Measurements from ENCODE around the gene PROCA1. TPM values are rescaled to one million over a fixed set of nuclear protein-coding genes. Genes with fewer than 3 reads are reported as not detected.

The PROCA1 gene
- total RNA-seq, 1 donor from 2014 or later = 6.0 TPM

DNA sequence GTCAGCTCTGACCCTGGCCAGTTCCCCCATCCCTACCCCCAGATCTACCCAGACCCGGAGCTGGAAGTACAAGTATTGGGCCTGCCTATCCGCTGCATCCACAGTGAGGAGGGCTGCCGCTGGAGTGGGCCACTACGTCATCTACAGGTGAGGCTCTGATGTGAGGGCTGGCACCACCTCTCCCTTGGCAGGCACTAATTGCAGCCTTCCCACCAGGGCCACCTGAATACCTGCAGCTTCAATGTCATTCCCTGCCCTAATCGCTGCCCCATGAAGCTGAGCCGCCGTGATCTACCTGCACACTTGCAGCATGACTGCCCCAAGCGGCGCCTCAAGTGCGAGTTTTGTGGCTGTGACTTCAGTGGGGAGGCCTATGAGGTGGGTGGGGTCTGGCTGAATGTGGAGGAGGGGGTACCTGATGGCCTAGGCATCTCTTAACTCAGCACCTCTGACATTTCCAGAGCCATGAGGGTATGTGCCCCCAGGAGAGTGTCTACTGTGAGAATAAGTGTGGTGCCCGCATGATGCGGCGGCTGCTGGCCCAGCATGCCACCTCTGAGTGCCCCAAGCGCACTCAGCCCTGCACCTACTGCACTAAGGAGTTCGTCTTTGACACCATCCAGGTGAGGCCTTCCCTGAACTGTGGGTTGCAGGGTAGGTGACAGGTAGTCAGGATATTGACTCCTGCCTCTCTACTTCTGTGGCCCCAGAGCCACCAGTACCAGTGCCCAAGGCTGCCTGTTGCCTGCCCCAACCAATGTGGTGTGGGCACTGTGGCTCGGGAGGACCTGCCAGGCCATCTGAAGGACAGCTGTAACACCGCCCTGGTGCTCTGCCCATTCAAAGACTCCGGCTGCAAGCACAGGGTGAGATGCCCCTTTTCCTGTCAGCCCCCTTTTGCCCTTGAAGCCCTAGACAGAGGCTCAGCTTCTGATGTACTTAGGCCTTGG, 36.4 kb upstream of the PROCA1 start:
- intact Hi-C loops (cut with micrococcal nuclease) = no loop called here
- Mint-ChIP-seq H3K4me1 (peaks cover 25% of the 10 kb centered on the region), H3K4me3 (no peak overlapping the region), H3K27me3 (no peaks in the 10 kb centered on the region), H3K27ac (no peak overlapping the region), H3K36me3 (ENCODE audit: low read depth) (peaks cover 60% of the 10 kb centered on the region), H3K9me3 (no peaks in the 10 kb centered on the region)
- DNase-seq = no peak

- DNase-seq = no peak
- Mint-ChIP-seq H3K4me3 (peak overlapping the region; percentile 94), H3K9me3 (no peaks in the 10 kb centered on the region), H3K4me1 (peaks cover 26% of the 10 kb centered on the region), H3K27ac (peak overlapping the region; percentile 25), H3K36me3 (ENCODE audit: low read depth) (peaks cover 60% of the 10 kb centered on the region), H3K27me3 (no peaks in the 10 kb centered on the region)
- intact Hi-C loops (cut with micrococcal nuclease) = no loop called here
Observed at GRCh38 chr17:28747051-28747691, 35.5 kb upstream of the PROCA1 start.

DNA sequence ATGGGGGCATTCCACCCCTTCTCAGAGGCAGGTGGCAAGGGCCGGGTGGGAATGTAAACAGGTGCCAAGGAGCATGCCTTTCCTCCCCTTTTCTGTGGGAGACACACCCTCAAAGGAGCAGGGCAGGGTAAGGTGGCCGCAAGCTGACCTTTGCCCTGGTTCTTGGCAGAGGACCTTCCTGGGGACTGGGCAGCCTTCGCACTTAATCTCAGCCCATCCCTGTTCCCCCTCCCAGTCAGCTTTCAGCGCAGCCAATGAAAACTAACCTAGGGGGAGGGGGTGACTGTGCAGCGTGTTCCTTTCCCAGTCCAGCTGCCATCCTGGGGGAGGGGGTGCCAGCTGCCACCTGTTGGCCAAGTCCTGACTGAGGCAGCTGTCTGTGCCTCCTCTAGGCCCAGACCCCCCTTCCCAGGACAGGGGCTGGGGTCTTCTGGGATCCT, 34.9 kb upstream of the PROCA1 start:
- Mint-ChIP-seq H3K4me3 (peak overlapping the region; percentile 94), H3K27ac (no peak overlapping the region), H3K36me3 (ENCODE audit: low read depth) (peaks cover 58% of the 10 kb centered on the region), H3K4me1 (peaks cover 30% of the 10 kb centered on the region), H3K27me3 (no peaks in the 10 kb centered on the region), H3K9me3 (no peaks in the 10 kb centered on the region)
- DNase-seq = no peak
- intact Hi-C loops (cut with micrococcal nuclease) = no loop called here

DNA sequence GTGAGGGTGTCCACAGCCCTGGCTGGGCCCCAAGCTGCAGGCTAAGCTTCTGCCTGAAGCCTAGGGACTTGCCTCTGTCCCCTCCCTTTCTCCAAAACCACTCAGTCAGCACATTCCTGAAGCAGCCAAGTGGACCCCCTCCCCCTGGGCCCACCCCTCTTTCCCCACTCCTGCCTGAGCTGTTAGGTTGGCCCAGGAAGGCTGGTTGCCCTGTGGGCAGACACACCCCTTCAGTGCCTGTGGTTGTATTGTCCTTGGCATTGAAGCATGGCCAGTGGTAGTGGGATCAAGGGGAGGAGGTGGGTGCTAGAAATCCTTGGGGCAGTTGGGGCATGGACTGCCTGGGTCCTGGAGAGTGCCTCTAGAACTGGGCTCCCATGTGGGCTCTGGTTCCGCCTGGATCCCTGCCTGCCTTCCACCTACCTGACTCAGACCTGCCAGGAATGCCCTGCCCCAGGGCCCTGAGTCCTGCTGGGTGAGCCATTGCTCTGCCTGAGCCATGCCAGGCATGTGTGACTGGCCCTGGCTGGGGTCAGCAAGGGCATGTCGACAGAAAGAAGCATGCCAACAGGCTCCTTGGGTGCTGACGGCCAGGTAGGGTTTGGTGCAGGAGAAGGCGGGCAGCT, 34.2 kb upstream of the PROCA1 start:
- H3K4me3 Mint-ChIP-seq = peak overlapping the region; percentile 94
- no peaks in the 10 kb centered on the region for H3K27me3 Mint-ChIP-seq
- H3K4me1 Mint-ChIP-seq = peaks cover 36% of the 10 kb centered on the region
- no peak for DNase-seq
- peaks cover 54% of the 10 kb centered on the region for H3K36me3 Mint-ChIP-seq (ENCODE audit: low read depth)
- H3K9me3 Mint-ChIP-seq = no peaks in the 10 kb centered on the region
- intact Hi-C loops (cut with micrococcal nuclease) = loop anchor here (1.0 kb wide), 1 partner anchor 18 kb away; the partner anchor contains the start of gene NEK8
- H3K27ac Mint-ChIP-seq = peak overlapping the region; percentile 86

GRCh38 chr17:28744972-28745785, 33.5 kb upstream of the PROCA1 start:
- Mint-ChIP-seq H3K36me3 (ENCODE audit: low read depth) (peaks cover 47% of the 10 kb centered on the region), H3K9me3 (no peaks in the 10 kb centered on the region), H3K4me3 (peak overlapping the region; percentile 94), H3K27me3 (no peaks in the 10 kb centered on the region), H3K4me1 (peaks cover 38% of the 10 kb centered on the region), H3K27ac (peak overlapping the region; percentile 86)
- intact Hi-C loops (cut with micrococcal nuclease) = loop anchor here (1.0 kb wide), 1 partner anchor 17 kb away; the partner anchor contains the start of gene NEK8
- DNase-seq = peak; percentile 82

DNA sequence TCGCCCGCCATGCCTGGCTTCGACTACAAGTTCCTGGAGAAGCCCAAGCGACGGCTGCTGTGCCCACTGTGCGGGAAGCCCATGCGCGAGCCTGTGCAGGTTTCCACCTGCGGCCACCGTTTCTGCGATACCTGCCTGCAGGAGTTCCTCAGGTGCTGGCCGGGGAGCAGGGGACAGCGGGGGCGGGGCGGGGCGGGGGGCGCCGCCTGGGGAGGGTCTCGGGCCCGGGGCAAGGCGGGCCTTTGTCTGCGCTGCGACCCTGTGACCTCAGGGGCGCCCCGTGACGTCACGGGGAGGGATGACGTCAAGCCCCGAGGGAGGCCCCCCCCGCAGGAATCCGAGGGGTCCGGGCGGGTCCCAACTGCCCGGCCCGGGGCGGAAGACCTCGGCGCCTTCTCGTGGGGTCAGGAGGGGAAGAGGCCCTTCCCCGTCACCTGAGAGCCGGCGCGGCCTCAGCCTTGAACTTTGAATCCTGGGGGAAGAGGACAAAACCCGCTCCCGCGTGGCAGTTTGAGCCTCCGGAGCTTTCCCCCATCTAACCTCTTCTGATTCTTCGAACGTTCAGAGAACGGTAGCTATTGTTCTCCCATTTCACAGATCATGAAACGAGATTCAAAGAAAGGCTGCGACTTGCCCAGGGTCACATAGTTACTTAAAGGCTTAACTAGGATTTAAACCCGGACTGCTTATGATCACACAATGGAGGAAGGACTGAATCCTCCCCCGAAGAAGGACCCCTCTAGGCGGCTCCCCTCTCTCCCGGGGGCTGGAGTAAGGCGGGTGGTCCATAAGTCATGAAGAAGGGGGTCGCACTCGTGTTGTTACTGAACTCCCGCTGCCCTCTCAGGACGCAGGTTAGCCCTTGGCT, 32.6 kb upstream of the PROCA1 start:
- Mint-ChIP-seq H3K27me3 (no peaks in the 10 kb centered on the region), H3K36me3 (ENCODE audit: low read depth) (peaks cover 46% of the 10 kb centered on the region), H3K4me3 (peak overlapping the region; percentile 94), H3K27ac (peak overlapping the region; percentile 86), H3K9me3 (no peaks in the 10 kb centered on the region), H3K4me1 (peaks cover 38% of the 10 kb centered on the region)
- peak; percentile 88 for DNase-seq
- intact Hi-C loops (cut with micrococcal nuclease) = no loop called here

GRCh38 chr17:28743243-28744103, 31.8 kb upstream of the PROCA1 start, which contains the start of gene TRAF4:
TSS of gene TRAF4 (plus strand) at chr17:28744011. CDS start at chr17:28744113, 102 bp downstream.
- no peaks in the 10 kb centered on the region for H3K27me3 Mint-ChIP-seq

GRCh38 chr17:28741358-28742349, 30.0 kb upstream of the PROCA1 start:
- no peak overlapping the region for H3K4me3 Mint-ChIP-seq

More at GRCh38 chr17:28743243-28744103, 31.8 kb upstream of the PROCA1 start, which contains the start of gene TRAF4:
- no peaks in the 10 kb centered on the region for H3K9me3 Mint-ChIP-seq
- peak; percentile 93 for DNase-seq
- intact Hi-C loops (cut with micrococcal nuclease) = no loop called here
- peak within 1 kb of the TSS; percentile 86 for H3K27ac Mint-ChIP-seq
- peak within 1 kb of the TSS; percentile 94 for H3K4me3 Mint-ChIP-seq
- peaks cover 38% of the 10 kb centered on the region for H3K36me3 Mint-ChIP-seq (ENCODE audit: low read depth)
- peaks cover 38% of the 10 kb centered on the region for H3K4me1 Mint-ChIP-seq

DNA sequence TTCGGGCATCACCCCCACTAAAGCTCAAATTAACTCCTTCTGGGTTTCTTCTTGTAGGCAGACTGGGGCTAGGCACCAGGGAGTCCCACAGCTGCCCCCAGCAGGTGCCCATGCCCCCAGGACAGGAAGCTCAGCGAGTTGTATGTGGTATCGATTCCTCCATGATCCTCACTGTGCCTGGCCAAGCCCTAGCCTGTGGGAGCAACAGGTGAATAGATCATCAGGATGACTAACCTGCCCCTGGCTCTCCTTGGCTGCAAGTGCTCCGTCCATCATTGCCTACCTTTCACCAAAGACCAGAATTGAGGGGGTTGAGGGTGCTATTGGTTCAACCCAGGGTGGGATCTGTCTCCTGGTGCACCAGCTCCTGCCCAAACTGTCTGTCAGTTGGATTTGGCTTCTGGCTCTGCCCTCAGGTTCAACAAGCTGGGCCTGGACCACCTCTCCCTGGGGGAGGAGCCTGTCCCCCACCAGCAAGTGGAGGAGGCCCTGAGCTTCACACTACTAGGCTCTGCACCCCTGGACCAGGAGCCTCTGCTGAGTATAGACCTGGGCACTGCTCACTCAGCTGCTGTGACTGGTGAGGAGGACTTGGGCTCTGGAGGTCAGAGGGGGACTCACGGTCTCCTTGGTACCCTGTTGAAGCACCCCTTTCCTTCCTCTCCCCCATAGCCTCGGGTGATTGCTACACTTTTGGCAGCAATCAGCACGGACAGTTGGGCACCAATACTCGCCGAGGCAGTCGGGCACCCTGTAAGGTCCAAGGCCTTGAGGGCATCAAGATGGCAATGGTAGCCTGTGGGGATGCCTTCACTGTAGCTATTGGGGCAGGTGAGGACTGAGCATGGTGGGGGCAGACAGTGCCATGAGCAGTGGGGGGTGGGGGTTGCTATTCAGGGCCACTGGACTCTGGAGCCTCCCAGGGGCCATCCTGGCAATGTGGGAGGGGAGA, 29.0 kb upstream of the PROCA1 start:
- Mint-ChIP-seq H3K4me3 (no peak overlapping the region), H3K36me3 (ENCODE audit: low read depth) (peaks cover 25% of the 10 kb centered on the region), H3K4me1 (peaks cover 37% of the 10 kb centered on the region), H3K27me3 (no peaks in the 10 kb centered on the region), H3K27ac (no peak overlapping the region), H3K9me3 (no peaks in the 10 kb centered on the region)
- no peak for DNase-seq
- intact Hi-C loops (cut with micrococcal nuclease) = no loop called here

More at GRCh38 chr17:28741358-28742349, 30.0 kb upstream of the PROCA1 start:
- no peaks in the 10 kb centered on the region for H3K9me3 Mint-ChIP-seq
- peaks cover 27% of the 10 kb centered on the region for H3K36me3 Mint-ChIP-seq (ENCODE audit: low read depth)
- no peak overlapping the region for H3K27ac Mint-ChIP-seq
- intact Hi-C loops (cut with micrococcal nuclease) = no loop called here
- peak; percentile 59 for DNase-seq
- H3K4me1 Mint-ChIP-seq = peaks cover 40% of the 10 kb centered on the region
- no peaks in the 10 kb centered on the region for H3K27me3 Mint-ChIP-seq

Data from activated CD4-positive, alpha-beta T cell treated with anti-CD3 and anti-CD28 coated beads, Interleukin-2, amount 10 ng/mL, durations not matched to agents 24 days and 14 days (primary cell).